Activated CD8-positive, alpha-beta T cell treated with anti-CD3 and anti-CD28 coated beads, Interleukin-2, amount 10 ng/mL, durations not matched to agents 7 days and 5 days (primary cell): ENCODE results near the gene RNU1-1. TPM values are rescaled to one million over a fixed set of nuclear protein-coding genes. Genes with fewer than 3 reads are reported as not detected.
"Not testable (repeated sequence)": the region's sequence is repeated elsewhere in the genome, so short reads cannot be mapped to it uniquely, and the experiment has no call there.

Source experiments
- ATAC-seq: fragments of 150-1000 bp; cut with Tn5 transposase; one replicate; pipeline ENCODE4 v1.10.0; 2021; ENCODE audit warnings: moderate library complexity
- CTCF ChIA-PET: fragments of 350-600 bp; sonication (Branson Sonifier 250); formaldehyde crosslinking; loops from one replicate; lab custom pipeline; 2021; ENCODE audit warnings: antibody characterized with exemption; lab: Charles Lee
- POLR2A ChIA-PET: fragments of 350-600 bp; sonication (Branson Sonifier 250); formaldehyde crosslinking; loops from one replicate; lab custom pipeline; 2021; ENCODE audit warnings: antibody characterized with exemption; lab: Charles Lee
- DNase-seq: peaks from one replicate; pipeline ENCODE4 v3.0.0-alpha.2; 2020
- H3K27ac Mint-ChIP-seq: one replicate; pipeline ENCODE4 v1.8.0; 2021; ENCODE audit warnings: mild to moderate bottlenecking, mixed read lengths
- H3K27me3 Mint-ChIP-seq: one replicate; pipeline ENCODE4 v1.8.0; 2021; ENCODE audit warnings: low read depth, mixed read lengths
- H3K36me3 Mint-ChIP-seq: one replicate; pipeline ENCODE4 v1.8.0; 2021; ENCODE audit warnings: low read depth, mixed read lengths
- H3K4me1 Mint-ChIP-seq: one replicate; pipeline ENCODE4 v1.8.0; 2021; ENCODE audit warnings: low read depth, mixed read lengths
- H3K4me3 Mint-ChIP-seq: one replicate; pipeline ENCODE4 v1.8.0; 2021; ENCODE audit warnings: mild to moderate bottlenecking, mixed read lengths
- H3K9me3 Mint-ChIP-seq: one replicate; pipeline ENCODE4 v1.8.0; 2022; ENCODE audit warnings: mixed read lengths; ENCODE audit not compliant: insufficient read depth
- total RNA-seq, 2 experiments: library from RNA; stranded (reverse); gene quantifications; one replicate each; pipeline ENCODE4 v1.2.3, GENCODE V29; 2021

Gene RNU1-1
- total RNA-seq, 2 experiments from 2014 or later: 1,730 to 2,232 TPM

DNA sequence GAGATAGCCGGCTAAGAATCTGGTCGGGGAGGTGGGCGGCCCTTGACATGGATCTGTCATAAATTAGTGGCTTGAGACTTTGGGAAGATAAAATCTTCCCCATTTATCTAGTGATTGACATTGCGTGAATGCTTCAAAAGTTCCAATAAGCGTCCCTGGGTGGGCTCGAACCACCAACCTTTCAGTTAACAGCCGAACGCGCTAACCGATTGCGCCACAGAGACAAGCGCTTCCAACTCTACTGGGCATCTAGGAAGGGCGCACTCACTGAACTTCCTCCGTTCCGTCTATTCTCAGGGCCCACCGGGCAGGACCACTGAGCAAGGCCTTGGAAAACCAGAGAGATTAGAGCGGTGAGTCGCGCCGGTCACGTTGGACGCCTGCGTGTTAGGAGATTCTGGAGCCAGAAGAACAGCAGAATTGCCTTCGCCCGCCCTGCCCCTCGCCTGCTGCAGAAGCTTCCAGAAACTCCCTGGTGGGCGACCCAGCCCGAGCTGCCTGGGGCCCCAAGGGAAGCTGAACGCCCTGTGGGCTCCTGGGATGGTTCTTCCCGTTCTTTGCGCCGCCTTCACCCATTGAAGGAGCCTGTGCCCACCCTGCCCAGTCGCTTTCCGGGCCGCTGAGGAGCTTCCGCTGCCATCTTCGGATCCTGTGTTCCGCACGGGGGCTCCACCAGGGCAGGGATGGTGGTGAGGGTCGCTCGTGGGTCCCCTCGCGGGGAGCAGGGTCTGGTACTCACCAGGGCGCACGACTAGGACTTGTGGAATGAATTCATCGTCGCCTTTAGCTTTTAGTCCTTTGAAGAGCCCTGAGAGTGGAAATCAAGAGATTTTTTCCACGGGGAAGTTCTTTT is 6.6 kb upstream of the RNU1-1 start:
- POLR2A ChIA-PET, H3K36me3 Mint-ChIP-seq, CTCF ChIA-PET, H3K9me3 Mint-ChIP-seq, DNase-seq, ATAC-seq, H3K4me1 Mint-ChIP-seq, H3K27ac Mint-ChIP-seq, H3K4me3 Mint-ChIP-seq: not testable (repeated sequence)
- peaks cover 52% of the 10 kb centered on the region for H3K27me3 Mint-ChIP-seq

DNA sequence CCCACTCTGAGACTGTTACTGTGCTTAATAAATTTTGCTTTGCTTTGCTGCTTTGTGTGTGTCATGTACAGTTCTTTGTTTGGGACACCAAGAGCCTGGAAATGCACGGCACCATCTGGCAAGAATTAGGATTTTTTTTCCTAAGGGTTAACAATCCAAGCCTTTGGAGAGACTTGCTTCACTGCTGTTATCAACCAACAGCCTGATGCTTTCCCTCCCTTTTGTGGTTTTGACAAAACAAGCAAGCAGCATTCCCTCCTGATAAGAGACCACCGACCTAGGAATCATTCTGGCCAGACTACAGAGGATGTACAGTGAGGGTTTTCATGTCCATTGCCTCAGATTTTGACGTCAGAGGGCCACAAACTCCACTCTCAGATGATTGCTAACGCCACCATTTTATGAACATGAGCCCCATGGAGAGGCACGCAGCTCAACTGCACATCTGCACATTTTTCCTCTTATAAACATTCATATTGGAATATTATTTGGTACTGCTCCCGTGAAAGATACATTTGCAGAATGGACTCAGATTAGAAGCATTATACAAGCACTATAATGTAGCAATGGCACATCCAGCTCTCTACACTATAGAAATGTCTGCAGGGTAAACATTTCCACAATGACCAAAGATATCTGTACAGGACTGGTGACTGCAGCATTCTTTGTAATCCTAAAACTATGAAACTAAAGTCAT is 5.3 kb upstream of the RNU1-1 start:
- H3K36me3 Mint-ChIP-seq, H3K9me3 Mint-ChIP-seq, ATAC-seq, POLR2A ChIA-PET, H3K4me1 Mint-ChIP-seq, H3K4me3 Mint-ChIP-seq, H3K27ac Mint-ChIP-seq, DNase-seq, CTCF ChIA-PET: not testable (repeated sequence)
- peaks cover 43% of the 10 kb centered on the region for H3K27me3 Mint-ChIP-seq

DNA sequence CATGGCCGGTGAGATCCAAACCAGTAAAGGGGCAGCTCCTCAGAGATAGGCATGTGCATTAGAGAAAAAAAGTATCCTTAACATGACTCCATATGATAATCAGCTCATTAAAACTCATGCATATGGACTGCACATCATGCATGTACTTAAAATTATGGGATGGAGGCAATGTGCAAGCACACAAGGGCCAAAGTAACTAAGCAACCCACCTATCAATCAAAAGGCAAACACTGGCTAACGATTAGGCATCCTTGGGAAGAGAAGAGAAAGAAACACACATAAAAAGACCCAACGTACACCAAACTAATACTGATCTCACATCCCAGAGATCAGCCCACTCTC is 4.8 kb upstream of the RNU1-1 start:
- CTCF ChIA-PET, H3K4me3 Mint-ChIP-seq, H3K9me3 Mint-ChIP-seq, H3K36me3 Mint-ChIP-seq, DNase-seq, POLR2A ChIA-PET, ATAC-seq, H3K4me1 Mint-ChIP-seq, H3K27ac Mint-ChIP-seq: not testable (repeated sequence)
- H3K27me3 Mint-ChIP-seq: peaks cover 39% of the 10 kb centered on the region

DNA sequence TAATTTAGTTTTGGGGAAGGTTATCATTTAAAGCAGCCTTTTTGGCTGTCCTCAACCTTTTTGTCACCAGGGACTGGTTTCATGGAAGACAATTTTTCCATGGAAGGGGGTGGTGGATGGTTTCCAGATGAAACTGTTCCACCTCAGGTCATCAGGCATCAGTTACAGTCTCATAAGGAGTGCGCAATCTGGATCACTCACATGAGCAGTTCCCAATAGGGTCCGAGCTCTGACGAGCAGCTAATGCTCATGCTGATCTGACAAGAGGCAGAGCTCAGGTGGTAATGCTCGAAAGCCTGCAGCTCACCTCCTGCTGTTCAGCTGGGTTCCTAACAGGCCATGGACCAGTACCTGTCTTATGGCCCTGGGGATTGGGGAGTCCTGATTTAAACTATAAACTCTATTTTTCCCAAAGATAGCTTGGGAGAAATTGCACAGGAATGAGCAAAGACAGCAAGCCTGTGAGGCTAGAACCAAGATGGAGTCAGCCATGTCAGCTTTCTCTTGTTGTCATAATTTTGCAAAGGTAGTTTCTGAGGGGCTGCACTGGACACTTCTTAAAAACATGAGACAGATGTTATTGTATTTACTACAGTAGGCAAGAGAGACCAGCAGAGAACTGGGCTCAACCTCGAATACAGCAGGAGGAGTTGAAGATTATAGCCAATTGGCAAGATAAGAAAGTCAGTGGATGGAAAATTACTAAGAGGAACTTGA is 2.8 kb upstream of the RNU1-1 start:
- CTCF ChIA-PET, ATAC-seq, H3K4me1 Mint-ChIP-seq, H3K36me3 Mint-ChIP-seq, H3K27ac Mint-ChIP-seq, H3K9me3 Mint-ChIP-seq, H3K4me3 Mint-ChIP-seq, DNase-seq: not testable (repeated sequence)
- POLR2A ChIA-PET: interaction anchor here (0.7 kb wide), 1 partner anchor 388 kb away, joined by 3 read pairs; no protein-coding TSS in a partner anchor
- H3K27me3 Mint-ChIP-seq: peaks cover 34% of the 10 kb centered on the region

DNA sequence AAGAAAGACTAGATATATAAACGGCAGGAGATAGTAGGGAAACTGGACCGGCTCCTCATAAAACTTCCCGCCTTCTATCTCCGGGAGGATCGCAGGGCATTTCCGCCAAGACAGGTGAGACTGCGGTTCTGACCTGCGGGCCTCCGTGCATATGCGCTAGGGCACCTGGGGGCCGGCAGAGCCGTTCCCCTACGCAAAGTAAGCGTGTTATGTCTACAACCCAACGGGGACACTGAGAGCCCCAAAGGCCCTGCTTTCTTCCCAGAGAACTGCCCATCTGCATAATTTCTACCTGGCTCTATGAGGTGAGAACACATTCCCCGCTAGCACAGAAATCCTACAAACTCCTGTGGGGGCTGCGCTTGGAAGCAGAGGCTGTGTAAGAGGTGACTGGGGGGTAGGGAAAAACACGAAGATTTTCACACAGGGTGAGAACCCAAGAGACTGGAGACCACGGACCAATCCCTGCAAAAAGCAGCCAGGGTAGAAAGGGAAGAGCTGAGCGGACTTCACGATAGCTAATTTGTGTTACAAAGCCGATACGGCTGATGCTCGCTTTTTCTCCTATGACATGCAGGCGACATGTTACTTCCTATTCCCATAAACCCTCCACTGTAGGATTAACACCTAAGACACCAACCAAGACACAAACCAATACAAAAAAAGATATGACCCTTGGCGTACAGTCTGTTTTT is 526 bp downstream of the RNU1-1 start:
- H3K27ac Mint-ChIP-seq, H3K4me1 Mint-ChIP-seq, H3K4me3 Mint-ChIP-seq, CTCF ChIA-PET, H3K36me3 Mint-ChIP-seq, H3K9me3 Mint-ChIP-seq: not testable (repeated sequence)
- peaks cover 12% of the 10 kb centered on the region for H3K27me3 Mint-ChIP-seq
- POLR2A ChIA-PET: interaction anchor here (0.6 to 1.6 kb wide), 22 partner anchors 8 to 541 kb away, joined by 3 to 14 read pairs (median 3); partner anchors contain the start of genes NBPF1 and NECAP2
- DNase-seq: peak; percentile 75
- ATAC-seq: peak; percentile 97

DNA sequence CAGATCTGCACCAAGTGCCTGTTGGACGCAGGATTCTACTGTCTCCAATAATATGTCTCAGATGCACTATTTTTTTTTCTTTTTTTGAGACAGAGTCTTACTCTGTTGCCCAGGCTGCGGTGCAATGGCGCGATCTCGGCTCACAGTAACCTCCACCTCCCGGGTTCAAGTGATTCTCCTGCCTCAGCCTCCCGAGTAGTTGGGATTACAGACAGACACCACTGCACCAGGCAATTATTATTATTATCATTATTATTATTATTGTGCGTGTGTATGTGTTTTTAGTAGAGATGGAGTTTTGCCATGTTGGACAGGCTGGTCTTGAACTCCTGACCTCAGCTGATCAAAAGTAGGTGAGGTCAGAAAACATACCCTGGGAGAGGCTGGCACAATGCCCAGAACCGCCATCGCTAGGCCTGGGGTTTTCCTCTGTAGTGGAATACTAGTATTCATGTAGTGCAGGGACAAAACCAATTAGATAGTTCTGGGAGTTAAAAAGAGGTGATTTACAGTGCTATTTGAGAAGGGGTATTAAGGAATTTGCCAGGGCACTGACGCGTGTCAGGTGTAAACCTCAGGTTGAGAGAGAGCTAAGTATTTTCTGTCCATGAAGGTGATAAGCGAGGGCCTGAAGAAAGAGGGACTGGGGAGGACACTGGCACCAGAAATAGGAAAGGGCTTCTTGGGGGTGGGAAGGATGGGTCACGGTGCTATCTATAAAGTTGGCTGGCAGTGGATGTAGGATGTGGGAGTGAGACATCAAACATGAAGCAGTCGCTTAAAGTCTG is 1.3 kb downstream of the RNU1-1 start:
- DNase-seq, H3K27me3 Mint-ChIP-seq, H3K27ac Mint-ChIP-seq, H3K4me1 Mint-ChIP-seq, CTCF ChIA-PET, H3K4me3 Mint-ChIP-seq, H3K36me3 Mint-ChIP-seq, H3K9me3 Mint-ChIP-seq: not testable (repeated sequence)
- peak; percentile 50 for ATAC-seq
- POLR2A ChIA-PET: interaction anchor here (0.6 to 1.6 kb wide), 4 partner anchors 31 to 392 kb away, joined by 3 to 14 read pairs (median 5); no protein-coding TSS in a partner anchor

DNA sequence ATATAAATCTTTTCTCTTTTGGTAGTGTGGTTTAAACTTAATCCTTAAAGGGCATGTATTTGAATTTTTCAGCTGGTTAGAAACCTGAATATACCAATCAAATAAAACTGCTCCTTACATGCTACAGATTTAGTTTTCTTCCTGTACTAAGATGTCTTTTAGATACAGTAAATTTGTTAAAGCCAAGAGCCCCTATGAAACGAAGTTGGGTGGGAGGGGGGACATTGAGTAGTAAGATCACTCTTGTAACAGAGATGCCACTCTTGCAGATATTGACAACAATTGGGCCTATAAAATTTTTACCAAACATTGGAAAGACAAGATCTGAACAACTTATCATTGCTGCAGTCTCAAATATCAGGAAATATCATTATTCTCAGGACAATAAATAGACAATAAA is 2.2 kb downstream of the RNU1-1 start:
- H3K27me3 Mint-ChIP-seq, ATAC-seq, DNase-seq, H3K9me3 Mint-ChIP-seq, H3K4me3 Mint-ChIP-seq, H3K36me3 Mint-ChIP-seq, H3K27ac Mint-ChIP-seq, H3K4me1 Mint-ChIP-seq, CTCF ChIA-PET, POLR2A ChIA-PET: not testable (repeated sequence)

DNA sequence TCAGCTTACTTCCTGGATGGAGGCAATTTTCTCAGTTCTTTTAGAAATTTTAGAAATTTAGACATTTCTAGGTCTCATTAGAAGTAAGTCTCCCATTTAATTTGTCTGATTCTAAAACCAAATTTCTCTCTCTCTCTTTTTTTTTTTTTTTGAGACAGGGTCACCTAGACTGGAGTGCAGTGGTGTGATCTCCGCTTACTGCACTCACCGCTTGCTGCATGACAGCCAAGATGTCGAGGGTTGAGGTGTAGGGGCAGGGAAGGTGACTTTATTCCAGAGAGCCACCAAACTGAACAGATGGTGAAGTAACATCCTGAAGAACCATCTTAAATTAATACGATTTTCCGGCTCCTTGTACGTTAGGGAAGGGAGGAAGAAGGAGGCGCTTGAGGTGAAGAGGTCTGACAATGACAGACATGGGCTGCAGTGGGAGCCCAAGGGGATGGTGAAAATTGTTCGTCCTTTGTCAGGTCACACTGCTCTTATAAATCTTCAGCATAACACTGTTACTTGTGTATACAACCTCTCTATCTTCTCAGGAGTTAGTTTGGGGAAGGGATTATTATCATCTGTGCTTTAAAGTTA is 5.1 kb downstream of the RNU1-1 start:
- CTCF ChIA-PET, H3K9me3 Mint-ChIP-seq, H3K27ac Mint-ChIP-seq, H3K36me3 Mint-ChIP-seq, H3K4me1 Mint-ChIP-seq, H3K4me3 Mint-ChIP-seq, ATAC-seq, DNase-seq, H3K27me3 Mint-ChIP-seq: not testable (repeated sequence)
- POLR2A ChIA-PET: interaction anchor here (0.6 kb wide), 1 partner anchor 135 kb away, joined by 3 read pairs; no protein-coding TSS in a partner anchor

DNA sequence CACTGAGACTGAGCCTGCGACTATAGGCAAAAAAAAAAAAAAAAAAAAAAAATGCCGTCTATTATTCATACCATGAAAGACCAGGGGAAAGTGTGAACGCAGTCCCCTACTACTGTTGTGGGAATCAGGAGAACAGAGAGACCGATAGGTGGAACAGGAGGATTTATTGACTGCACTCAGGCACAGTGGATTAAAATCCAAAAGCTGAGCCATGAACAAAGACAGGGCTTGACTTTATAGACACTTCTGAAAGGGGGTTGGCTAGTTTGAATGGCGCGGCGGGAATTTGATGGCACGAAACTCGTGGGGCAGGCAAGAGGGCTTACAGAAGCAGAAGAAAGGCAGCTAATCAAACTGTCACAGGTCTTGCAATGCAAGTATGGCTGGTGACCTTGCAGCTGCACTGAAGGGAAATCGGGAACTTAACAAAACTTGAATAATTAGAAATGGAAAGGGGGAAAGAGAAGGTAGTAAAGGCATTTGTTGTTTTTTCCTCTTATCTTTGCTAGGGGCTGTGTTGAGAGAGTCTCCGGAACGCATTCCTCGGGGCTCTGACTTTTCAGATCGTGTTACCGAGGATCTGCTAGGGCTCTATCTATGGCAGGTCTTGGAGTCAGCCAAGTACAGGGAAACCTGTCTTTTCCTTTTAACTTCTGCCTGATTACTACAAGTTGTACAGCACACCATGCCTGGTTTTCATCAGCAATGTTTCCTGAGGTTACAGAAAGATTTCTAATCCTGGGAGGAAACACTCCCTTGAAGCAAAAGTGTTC is 7.5 kb downstream of the RNU1-1 start:
- DNase-seq, H3K27ac Mint-ChIP-seq, ATAC-seq, H3K27me3 Mint-ChIP-seq, CTCF ChIA-PET, H3K9me3 Mint-ChIP-seq, H3K4me1 Mint-ChIP-seq, H3K36me3 Mint-ChIP-seq, H3K4me3 Mint-ChIP-seq, POLR2A ChIA-PET: not testable (repeated sequence)

DNA sequence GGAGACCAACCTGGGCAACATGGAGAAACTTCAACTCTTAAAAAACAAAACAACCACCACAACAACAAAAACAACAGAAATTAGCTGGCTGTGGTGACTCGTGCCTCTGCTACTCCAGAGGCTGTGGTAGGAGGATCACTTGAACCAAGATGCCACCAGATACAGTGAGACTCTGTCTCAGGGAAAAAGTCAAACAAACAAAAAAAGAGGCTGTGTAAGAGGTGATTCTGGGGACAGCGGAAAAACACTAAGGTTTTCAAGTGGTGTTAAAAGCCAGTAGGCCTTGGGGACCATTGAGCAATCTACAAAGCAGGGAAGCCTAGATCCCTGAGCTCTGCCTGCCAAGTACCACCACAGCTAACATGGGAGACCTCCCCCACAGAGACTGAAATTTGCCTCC is 8.2 kb downstream of the RNU1-1 start:
- H3K36me3 Mint-ChIP-seq, H3K27ac Mint-ChIP-seq, H3K27me3 Mint-ChIP-seq, ATAC-seq, H3K4me3 Mint-ChIP-seq, DNase-seq, CTCF ChIA-PET, H3K9me3 Mint-ChIP-seq, H3K4me1 Mint-ChIP-seq: not testable (repeated sequence)
- POLR2A ChIA-PET: interaction anchor here (1.2 kb wide), 1 partner anchor 8 kb away, joined by 5 read pairs; no protein-coding TSS in a partner anchor
